ENCODE data around the gene EPC1.

DNA sequence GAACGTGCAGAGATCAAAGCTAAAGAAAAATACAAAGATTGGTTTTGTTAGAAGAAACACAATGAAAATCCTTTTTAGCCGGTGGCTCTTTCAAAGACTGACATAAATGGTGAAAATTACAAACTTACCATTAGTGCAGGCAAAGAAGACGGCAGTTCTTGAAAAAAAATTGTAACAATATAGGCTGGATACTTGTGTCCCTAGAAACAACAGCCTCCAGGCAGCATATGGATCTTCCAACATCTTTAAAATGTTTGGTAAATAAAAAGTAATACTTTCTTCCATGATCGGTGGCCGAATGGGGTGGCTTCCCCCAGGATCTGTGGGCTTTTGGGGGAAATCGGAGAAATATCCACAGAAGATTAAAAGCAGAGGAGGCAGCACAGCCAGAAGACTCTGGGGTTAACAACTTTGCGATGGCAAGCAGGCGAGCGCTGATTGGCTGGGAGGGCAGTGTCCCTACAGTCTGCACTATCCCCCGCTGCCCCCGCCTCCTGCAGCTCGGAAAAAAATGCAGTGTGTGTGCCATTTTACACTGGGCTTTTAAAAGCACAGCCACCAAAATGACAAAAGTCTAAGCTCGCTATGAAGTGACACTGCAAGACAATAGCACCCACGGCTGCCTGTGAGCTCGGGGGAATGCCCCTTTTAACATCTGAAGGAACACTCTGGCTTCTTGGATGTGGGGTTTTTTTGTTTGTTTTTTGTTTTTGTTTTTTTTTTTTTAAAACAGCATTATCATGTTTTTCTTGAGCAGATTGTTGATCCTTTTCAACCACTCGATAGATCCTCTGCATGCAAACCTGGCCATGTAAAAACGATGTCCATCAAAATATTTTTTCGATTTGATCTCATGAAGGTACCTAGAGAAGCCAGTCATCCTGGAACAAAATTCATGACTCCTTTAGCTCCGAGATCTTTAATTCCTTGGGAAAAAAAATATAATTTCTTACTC, 31.7 kb upstream of the EPC1 start:
- TF ChIP-seq, protein P1, sequence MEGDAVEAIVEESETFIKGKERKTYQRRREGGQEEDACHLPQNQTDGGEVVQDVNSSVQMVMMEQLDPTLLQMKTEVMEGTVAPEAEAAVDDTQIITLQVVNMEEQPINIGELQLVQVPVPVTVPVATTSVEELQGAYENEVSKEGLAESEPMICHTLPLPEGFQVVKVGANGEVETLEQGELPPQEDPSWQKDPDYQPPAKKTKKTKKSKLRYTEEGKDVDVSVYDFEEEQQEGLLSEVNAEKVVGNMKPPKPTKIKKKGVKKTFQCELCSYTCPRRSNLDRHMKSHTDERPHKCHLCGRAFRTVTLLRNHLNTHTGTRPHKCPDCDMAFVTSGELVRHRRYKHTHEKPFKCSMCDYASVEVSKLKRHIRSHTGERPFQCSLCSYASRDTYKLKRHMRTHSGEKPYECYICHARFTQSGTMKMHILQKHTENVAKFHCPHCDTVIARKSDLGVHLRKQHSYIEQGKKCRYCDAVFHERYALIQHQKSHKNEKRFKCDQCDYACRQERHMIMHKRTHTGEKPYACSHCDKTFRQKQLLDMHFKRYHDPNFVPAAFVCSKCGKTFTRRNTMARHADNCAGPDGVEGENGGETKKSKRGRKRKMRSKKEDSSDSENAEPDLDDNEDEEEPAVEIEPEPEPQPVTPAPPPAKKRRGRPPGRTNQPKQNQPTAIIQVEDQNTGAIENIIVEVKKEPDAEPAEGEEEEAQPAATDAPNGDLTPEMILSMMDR (IDR thresholded peaks at IDR 0.05 in 4 of 5, conservative IDR thresholded peaks at IDR 0.05 in 1 of 5), result peak in 1 of 5 experiments; percentile 9
- TF ChIP-seq POLR2A (IDR thresholded peaks at IDR 0.05), result peak; percentile 34 to 55

All from gastrocnemius medialis (tissue), 4 donors.